ENCODE measurements around the gene INTS1. TPM values are rescaled to one million over a fixed set of nuclear protein-coding genes. Genes with fewer than 3 reads are reported as not detected.

Gene INTS1
- total and polyA plus RNA-seq, 10 of the 15 experiments (the other 5 are each of a cell fraction or from before 2014, with no cell fraction given) = 0.52 to 89.0 (median 15.1) TPM

GRCh38 chr7:1455955-1456354 lies 48.2 kb downstream of the INTS1 start:
- ATAC-seq = no peak
- H3K9ac ChIP-seq (ENCODE audit: control insufficient read depth, insufficient read depth, low read length) = no peak overlapping the region
- in situ Hi-C loops (cut with MboI) = no loop called here

GRCh38 chr7:1455241-1455939 lies 48.8 kb downstream of the INTS1 start:
- ChIA-PET POLR2A (no interaction called here), SMC1A (ENCODE audit: uncharacterized antibody, unreplicated experiment) (no interaction called here), CTCF (no interaction called here), RAD21 (ENCODE audit: unreplicated experiment) (no interaction called here)
- in situ Hi-C loops (cut with MboI) = no loop called here
- H3K27me3 ChIP-seq (replicated peaks in 1 of 2; ENCODE audit: control insufficient read depth in 2 of 2, insufficient read depth in 2 of 2, low read length in 1 of 2) = no peaks in the 10 kb centered on the region; a peak in 1 of 4 replicates
- H3K9ac ChIP-seq (ENCODE audit: control insufficient read depth, insufficient read depth, low read length) = no peak overlapping the region
- BruUV-seq (replicated peaks) = no TSS peak
- no peaks in the 10 kb centered on the region for H3K9me3 ChIP-seq (replicated peaks; ENCODE audit: control insufficient read depth, insufficient read depth, low read length)
- no peaks in the 10 kb centered on the region for H3K79me2 ChIP-seq (ENCODE audit: control insufficient read depth, insufficient read depth, low read length)
- no peak overlapping the region for H3K4me3 ChIP-seq
- H3K4me2 ChIP-seq (ENCODE audit: control insufficient read depth, insufficient read depth) = no peak overlapping the region
- no peaks in the 10 kb centered on the region for H3K36me3 ChIP-seq (ENCODE audit: control insufficient read depth in 2 of 2, insufficient read depth in 2 of 2, low read length in 1 of 2)
- no peak overlapping the region for H2AFZ ChIP-seq (ENCODE audit: control insufficient read depth, low read depth, low read length)
- FAIRE-seq (no peak), DNase-seq (ENCODE audit: low read depth, low spot score) (no peak), ATAC-seq (no peak)
- TF ChIP-seq RBBP5 (conservative IDR thresholded peaks at IDR 0.05) (no peak), IRF3 (IDR thresholded peaks at IDR 0.05) (no peak), NFYA (IDR thresholded peaks at IDR 0.05; ENCODE audit: borderline replicate concordance, low read depth, low read length) (no peak), EGR1 (IDR thresholded peaks at IDR 0.05; ENCODE audit: borderline replicate concordance in 1 of 2, low read depth in 2 of 2, low read length in 2 of 2) (no peak), MYC (IDR thresholded peaks at IDR 0.05; ENCODE audit: insufficient read depth, insufficient read length, insufficient replicate concordance, low read length, severe bottlenecking) (no peak), MYB (IDR thresholded peaks at IDR 0.05; ENCODE audit: borderline replicate concordance, low read depth, low read length) (no peak), ESRRA (IDR thresholded peaks at IDR 0.05; ENCODE audit: low read length) (no peak), IKZF1 (conservative IDR thresholded peaks at IDR 0.05) (no peak), YBX1 (IDR thresholded peaks at IDR 0.05) (no peak), TARDBP (IDR thresholded peaks at IDR 0.05; ENCODE audit: borderline replicate concordance) (no peak)
- no peaks in the 10 kb centered on the region for H4K20me1 ChIP-seq (ENCODE audit: control insufficient read depth, insufficient read depth)
- peaks cover 13% of the 10 kb centered on the region for H3K4me1 ChIP-seq (ENCODE audit: control insufficient read depth, insufficient read depth, low read length)
- intact Hi-C loops (cut with micrococcal nuclease; ENCODE audit: unreplicated experiment) = no loop called here
- H3K27ac ChIP-seq (ENCODE audit: control insufficient read depth, insufficient read depth) = no peak overlapping the region
- WGBS (ENCODE audit: insufficient coverage, insufficient replicate concordance, low lambda C conversion rate, missing lambda C conversion rate) = 42% methylated on average over 25 of the region's 26 CpGs

More at GRCh38 chr7:1455955-1456354, 48.2 kb downstream of the INTS1 start:
- DNase-seq (ENCODE audit: low read depth, low spot score) (no peak), FAIRE-seq (no peak)
- Histone ChIP-seq H3K9me3 (replicated peaks; ENCODE audit: control insufficient read depth, insufficient read depth, low read length) (no peaks in the 10 kb centered on the region), H3K36me3 (ENCODE audit: control insufficient read depth in 2 of 2, insufficient read depth in 2 of 2, low read length in 1 of 2) (no peaks in the 10 kb centered on the region), H3K4me1 (ENCODE audit: control insufficient read depth, insufficient read depth, low read length) (peaks cover 17% of the 10 kb centered on the region), H3K27me3 (replicated peaks in 1 of 2; ENCODE audit: control insufficient read depth in 2 of 2, insufficient read depth in 2 of 2, low read length in 1 of 2) (no peaks in the 10 kb centered on the region; a peak in 1 of 4 replicates), H3K27ac (ENCODE audit: control insufficient read depth, insufficient read depth) (no peak overlapping the region), H3K4me2 (ENCODE audit: control insufficient read depth, insufficient read depth) (no peak overlapping the region), H2AFZ (ENCODE audit: control insufficient read depth, low read depth, low read length) (no peak overlapping the region), H3K4me3 (no peak overlapping the region), H4K20me1 (ENCODE audit: control insufficient read depth, insufficient read depth) (no peaks in the 10 kb centered on the region), H3K79me2 (ENCODE audit: control insufficient read depth, insufficient read depth, low read length) (no peaks in the 10 kb centered on the region)
- ChIA-PET CTCF (no interaction called here), POLR2A (no interaction called here), RAD21 (ENCODE audit: unreplicated experiment) (no interaction called here), SMC1A (ENCODE audit: uncharacterized antibody, unreplicated experiment) (no interaction called here)
- TF ChIP-seq ZNF24 (IDR thresholded peaks at IDR 0.05) = no peak
- no peak for TF ChIP-seq ZNF217 (IDR thresholded peaks at IDR 0.05)
- TF ChIP-seq RUNX3 (IDR thresholded peaks at IDR 0.05; ENCODE audit: low read length) = no peak
- no peak for TF ChIP-seq CHD2 (IDR thresholded peaks at IDR 0.05; ENCODE audit: borderline replicate concordance, low read depth, low read length)
- no peak for TF ChIP-seq EZH2 (IDR thresholded peaks at IDR 0.05; ENCODE audit: borderline replicate concordance, control insufficient read depth, low read depth, low read length)
- TF ChIP-seq RAD51 (IDR thresholded peaks at IDR 0.05) = no peak
- TF ChIP-seq CBFB (IDR thresholded peaks at IDR 0.05; ENCODE audit: low read depth) = no peak
- 72% methylated on average over 11 of the region's 13 CpGs for WGBS (ENCODE audit: insufficient coverage, insufficient replicate concordance, low lambda C conversion rate, missing lambda C conversion rate)
- no TSS peak for BruUV-seq (replicated peaks)
- intact Hi-C loops (cut with micrococcal nuclease; ENCODE audit: unreplicated experiment) = no loop called here

Measured in GM12878 (cell line).